OCI-LY3 (cell line): Measurements from ENCODE around the gene MAN2A2.

Source experiments
- CTCF ChIP-seq: fragments of 200-600, 300-600 bp; sonication (generic); IDR thresholded peaks from 2 replicates; pipeline ENCODE4 v1.5.1; 2014; ENCODE audit warnings: antibody characterized with exemption, low read length, low read depth
- EZH2phosphoT487 ChIP-seq: fragments of 200-600 bp; shearing (Covaris generic); IDR thresholded peaks from 2 replicates; pipeline ENCODE4 v1.6.1; 2018; ENCODE audit warnings: antibody characterized with exemption, mixed run types, low read depth

GRCh38 chr15:90869140-90869541 is 34.0 kb upstream of the MAN2A2 start:
- TF ChIP-seq CTCF: no peak
- TF ChIP-seq EZH2phosphoT487: no peak
